ENCODE measurements around the gene VAMP8. TPM values are rescaled to one million over a fixed set of nuclear protein-coding genes. Genes with fewer than 3 reads are reported as not detected.
"Not testable (repeated sequence)": the region's sequence is repeated elsewhere in the genome, so short reads cannot be mapped to it uniquely, and the experiment has no call there.

The VAMP8 gene
- total RNA-seq, 1 experiment from 2014 or later, result not detected

DNA sequence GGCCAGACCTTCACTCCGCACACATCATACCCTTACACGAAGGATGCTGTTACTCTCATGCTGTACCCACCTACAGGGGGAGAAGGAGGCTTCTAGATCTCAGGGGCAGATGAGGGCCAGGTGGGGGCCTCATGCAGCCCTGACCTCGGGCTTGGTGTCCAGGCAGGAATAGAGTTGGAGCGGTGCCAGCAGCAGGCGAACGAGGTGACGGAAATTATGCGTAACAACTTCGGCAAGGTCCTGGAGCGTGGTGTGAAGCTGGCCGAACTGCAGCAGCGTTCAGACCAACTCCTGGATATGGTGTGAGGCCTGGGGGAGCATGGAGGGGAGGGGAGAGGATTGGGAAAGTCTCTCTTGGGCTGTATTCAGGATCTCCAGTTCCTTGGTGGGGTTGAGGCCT lies 14.2 kb downstream of the VAMP8 start:
- Histone ChIP-seq H3K4me3 (ENCODE audit: low read depth, low read length, poor library complexity, severe bottlenecking) (no peak overlapping the region), H3K27ac (ENCODE audit: low read depth, low read length, poor library complexity, severe bottlenecking) (no peak overlapping the region), H3K4me1 (ENCODE audit: insufficient read depth, low read length, poor library complexity, severe bottlenecking) (peaks cover 16% of the 10 kb centered on the region), H3K36me3 (ENCODE audit: insufficient read depth, low read length, poor library complexity, severe bottlenecking) (no peaks in the 10 kb centered on the region), H3K27me3 (replicated peaks; ENCODE audit: insufficient read depth, low read depth, low read length, poor library complexity) (no peaks in the 10 kb centered on the region), H3K9me3 (ENCODE audit: low read depth, low read length, poor library complexity, severe bottlenecking) (no peaks in the 10 kb centered on the region)
- no peak for DNase-seq (ENCODE audit: low spot score)
- BruUV-seq (replicated peaks), result no TSS peak
- intact Hi-C loops (cut with micrococcal nuclease; ENCODE audit: unreplicated experiment), result no loop called here
- POLR2A ChIA-PET (ENCODE audit: low non-redundant PET), result no interaction called here
- CTCF ChIA-PET, result no interaction called here
- TF ChIP-seq, protein P1, sequence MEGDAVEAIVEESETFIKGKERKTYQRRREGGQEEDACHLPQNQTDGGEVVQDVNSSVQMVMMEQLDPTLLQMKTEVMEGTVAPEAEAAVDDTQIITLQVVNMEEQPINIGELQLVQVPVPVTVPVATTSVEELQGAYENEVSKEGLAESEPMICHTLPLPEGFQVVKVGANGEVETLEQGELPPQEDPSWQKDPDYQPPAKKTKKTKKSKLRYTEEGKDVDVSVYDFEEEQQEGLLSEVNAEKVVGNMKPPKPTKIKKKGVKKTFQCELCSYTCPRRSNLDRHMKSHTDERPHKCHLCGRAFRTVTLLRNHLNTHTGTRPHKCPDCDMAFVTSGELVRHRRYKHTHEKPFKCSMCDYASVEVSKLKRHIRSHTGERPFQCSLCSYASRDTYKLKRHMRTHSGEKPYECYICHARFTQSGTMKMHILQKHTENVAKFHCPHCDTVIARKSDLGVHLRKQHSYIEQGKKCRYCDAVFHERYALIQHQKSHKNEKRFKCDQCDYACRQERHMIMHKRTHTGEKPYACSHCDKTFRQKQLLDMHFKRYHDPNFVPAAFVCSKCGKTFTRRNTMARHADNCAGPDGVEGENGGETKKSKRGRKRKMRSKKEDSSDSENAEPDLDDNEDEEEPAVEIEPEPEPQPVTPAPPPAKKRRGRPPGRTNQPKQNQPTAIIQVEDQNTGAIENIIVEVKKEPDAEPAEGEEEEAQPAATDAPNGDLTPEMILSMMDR (conservative IDR thresholded peaks at IDR 0.05; ENCODE audit: low read depth, low read length), result no peak
- no peak for TF ChIP-seq EZH2 (IDR thresholded peaks at IDR 0.05; ENCODE audit: borderline replicate concordance, low read depth, low read length, poor library complexity, severe bottlenecking)

DNA sequence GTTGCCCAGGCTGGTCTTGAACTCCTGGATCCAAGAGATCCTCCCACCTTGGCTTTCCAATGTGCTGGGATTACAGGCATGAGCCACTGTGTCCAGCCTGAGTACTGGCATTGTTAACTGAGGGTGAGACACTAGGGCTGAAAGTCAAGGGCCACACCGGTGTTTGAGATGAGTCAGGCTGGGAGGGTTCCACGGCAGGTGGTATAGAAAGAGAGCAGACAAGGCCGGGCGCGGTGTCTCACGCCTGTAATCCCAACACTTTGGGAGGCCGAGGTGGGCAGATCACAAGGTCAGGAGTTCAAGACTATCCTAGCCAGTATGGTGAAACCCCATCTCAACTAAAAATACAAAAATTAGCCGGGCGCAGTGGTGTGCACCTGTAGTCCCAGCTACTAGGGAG lies 14.9 kb downstream of the VAMP8 start:
- CTCF ChIA-PET; H3K36me3 ChIP-seq (ENCODE audit: insufficient read depth, low read length, poor library complexity, severe bottlenecking); DNase-seq (ENCODE audit: low spot score); H3K9me3 ChIP-seq (ENCODE audit: low read depth, low read length, poor library complexity, severe bottlenecking); H3K27me3 ChIP-seq (replicated peaks; ENCODE audit: insufficient read depth, low read depth, low read length, poor library complexity); H3K27ac ChIP-seq (ENCODE audit: low read depth, low read length, poor library complexity, severe bottlenecking); intact Hi-C loops (cut with micrococcal nuclease; ENCODE audit: unreplicated experiment); H3K4me3 ChIP-seq (ENCODE audit: low read depth, low read length, poor library complexity, severe bottlenecking); BruUV-seq (replicated peaks): not testable (repeated sequence)
- POLR2A ChIA-PET (ENCODE audit: low non-redundant PET), result interaction anchor here (0.5 kb wide), 1 partner anchor 570 kb away, joined by 6 read pairs; no protein-coding TSS in a partner anchor
- peaks cover 15% of the 10 kb centered on the region for H3K4me1 ChIP-seq (ENCODE audit: insufficient read depth, low read length, poor library complexity, severe bottlenecking)

DNA sequence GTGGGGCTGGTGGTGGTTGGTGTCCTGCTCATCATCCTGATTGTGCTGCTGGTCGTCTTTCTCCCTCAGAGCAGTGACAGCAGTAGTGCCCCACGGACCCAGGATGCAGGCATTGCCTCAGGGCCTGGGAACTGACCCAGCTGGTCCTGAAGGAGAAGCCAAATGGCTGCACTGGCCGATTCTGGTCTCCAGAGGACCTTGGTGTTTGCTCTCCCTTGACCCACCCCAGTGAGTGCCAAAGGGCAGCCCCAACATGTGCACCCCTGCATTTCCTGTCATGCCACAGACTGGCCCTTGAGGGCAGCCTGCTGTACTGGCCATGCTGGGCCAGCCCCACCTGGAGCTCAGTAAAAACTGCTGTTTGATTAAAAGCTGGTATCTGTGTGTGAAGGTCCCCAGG lies 15.6 kb downstream of the VAMP8 start:
- TF ChIP-seq, protein P1 (conservative IDR thresholded peaks at IDR 0.05; ENCODE audit: low read depth, low read length), result no peak
- no peak for TF ChIP-seq EZH2 (IDR thresholded peaks at IDR 0.05; ENCODE audit: borderline replicate concordance, low read depth, low read length, poor library complexity, severe bottlenecking)
- intact Hi-C loops (cut with micrococcal nuclease; ENCODE audit: unreplicated experiment), result no loop called here
- no peak overlapping the region for H3K4me3 ChIP-seq (ENCODE audit: low read depth, low read length, poor library complexity, severe bottlenecking)
- BruUV-seq (replicated peaks), result no TSS peak
- POLR2A ChIA-PET (ENCODE audit: low non-redundant PET), result no interaction called here
- H3K4me1 ChIP-seq (ENCODE audit: insufficient read depth, low read length, poor library complexity, severe bottlenecking), result peaks cover 8% of the 10 kb centered on the region
- CTCF ChIA-PET, result interaction anchor here (0.6 kb wide), 1 partner anchor 291 kb away, joined by 4 read pairs; no protein-coding TSS in a partner anchor
- DNase-seq (ENCODE audit: low spot score), result no peak
- H3K27me3 ChIP-seq (replicated peaks; ENCODE audit: insufficient read depth, low read depth, low read length, poor library complexity), result no peaks in the 10 kb centered on the region
- H3K9me3 ChIP-seq (ENCODE audit: low read depth, low read length, poor library complexity, severe bottlenecking), result no peaks in the 10 kb centered on the region
- H3K36me3 ChIP-seq (ENCODE audit: insufficient read depth, low read length, poor library complexity, severe bottlenecking), result peaks cover 11% of the 10 kb centered on the region
- no peak overlapping the region for H3K27ac ChIP-seq (ENCODE audit: low read depth, low read length, poor library complexity, severe bottlenecking)

DNA sequence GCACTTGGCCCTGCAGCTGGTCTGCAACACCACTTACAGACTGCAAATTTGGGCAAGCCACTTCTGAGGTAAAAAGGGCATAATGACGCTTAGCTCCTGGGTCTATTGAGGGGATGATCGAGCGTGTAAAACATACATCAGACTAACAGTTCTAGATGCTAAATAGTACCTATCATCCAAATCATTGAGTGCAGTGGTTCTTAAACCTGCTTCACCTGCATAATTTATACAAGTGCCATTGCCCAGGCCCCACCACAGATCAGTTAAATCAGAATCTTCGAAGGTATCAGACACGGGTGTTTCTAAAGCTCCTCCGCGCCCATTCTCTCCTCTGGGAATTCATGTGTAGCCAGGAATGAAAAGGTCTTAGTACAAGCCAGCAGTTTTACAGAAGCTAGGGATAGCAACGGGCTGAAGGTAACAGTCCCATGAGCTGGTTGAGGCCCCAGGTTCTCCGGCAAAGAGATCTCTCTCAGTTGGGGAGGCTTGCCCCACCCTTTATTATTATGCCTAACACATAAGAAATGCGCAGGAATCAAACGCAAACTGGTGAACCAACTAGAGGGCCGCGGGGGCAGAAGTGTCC lies 17.4 kb downstream of the VAMP8 start:
- H3K27me3 ChIP-seq (replicated peaks; ENCODE audit: insufficient read depth, low read depth, low read length, poor library complexity), result no peaks in the 10 kb centered on the region
- no peak for TF ChIP-seq EZH2 (IDR thresholded peaks at IDR 0.05; ENCODE audit: borderline replicate concordance, low read depth, low read length, poor library complexity, severe bottlenecking)
- TF ChIP-seq, protein P1 (conservative IDR thresholded peaks at IDR 0.05; ENCODE audit: low read depth, low read length), result no peak
- H3K36me3 ChIP-seq (ENCODE audit: insufficient read depth, low read length, poor library complexity, severe bottlenecking), result peaks cover 17% of the 10 kb centered on the region
- TSS peak; percentile 94 for BruUV-seq (replicated peaks)
- H3K4me3 ChIP-seq (ENCODE audit: low read depth, low read length, poor library complexity, severe bottlenecking), result peak overlapping the region; percentile 82
- H3K27ac ChIP-seq (ENCODE audit: low read depth, low read length, poor library complexity, severe bottlenecking), result peak overlapping the region; percentile 83
- intact Hi-C loops (cut with micrococcal nuclease; ENCODE audit: unreplicated experiment), result no loop called here
- DNase-seq (ENCODE audit: low spot score), result no peak
- ChIA-PET CTCF (interaction anchor here (0.6 kb wide), 1 partner anchor 188 kb away, joined by 3 read pairs; no protein-coding TSS in a partner anchor), POLR2A (ENCODE audit: low non-redundant PET) (interaction anchor here (0.6 kb wide), 2 partner anchors 14 to 48 kb away, joined by 3 read pairs; no protein-coding TSS in a partner anchor)
- no peaks in the 10 kb centered on the region for H3K9me3 ChIP-seq (ENCODE audit: low read depth, low read length, poor library complexity, severe bottlenecking)
- no peaks in the 10 kb centered on the region for H3K4me1 ChIP-seq (ENCODE audit: insufficient read depth, low read length, poor library complexity, severe bottlenecking)
